ENCODE data around the gene MBD1.
A peak's percentile ranks its signal among the peaks of the same experiment; 100 is the strongest.
"Not testable (repeated sequence)": the region's sequence is repeated elsewhere in the genome, so short reads cannot be mapped to it uniquely, and the experiment has no call there.

Gene MBD1, protein sequence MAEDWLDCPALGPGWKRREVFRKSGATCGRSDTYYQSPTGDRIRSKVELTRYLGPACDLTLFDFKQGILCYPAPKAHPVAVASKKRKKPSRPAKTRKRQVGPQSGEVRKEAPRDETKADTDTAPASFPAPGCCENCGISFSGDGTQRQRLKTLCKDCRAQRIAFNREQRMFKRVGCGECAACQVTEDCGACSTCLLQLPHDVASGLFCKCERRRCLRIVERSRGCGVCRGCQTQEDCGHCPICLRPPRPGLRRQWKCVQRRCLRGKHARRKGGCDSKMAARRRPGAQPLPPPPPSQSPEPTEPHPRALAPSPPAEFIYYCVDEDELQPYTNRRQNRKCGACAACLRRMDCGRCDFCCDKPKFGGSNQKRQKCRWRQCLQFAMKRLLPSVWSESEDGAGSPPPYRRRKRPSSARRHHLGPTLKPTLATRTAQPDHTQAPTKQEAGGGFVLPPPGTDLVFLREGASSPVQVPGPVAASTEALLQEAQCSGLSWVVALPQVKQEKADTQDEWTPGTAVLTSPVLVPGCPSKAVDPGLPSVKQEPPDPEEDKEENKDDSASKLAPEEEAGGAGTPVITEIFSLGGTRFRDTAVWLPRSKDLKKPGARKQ

GRCh38 chr18:50281295-50281971, at the start of gene MBD1:
Gene MBD1, minus strand, starts transcription at chr18:50281523. Its CDS starts 1,531 bp downstream, at chr18:50279992.
- DNase-seq: peak; percentile 100

DNA sequence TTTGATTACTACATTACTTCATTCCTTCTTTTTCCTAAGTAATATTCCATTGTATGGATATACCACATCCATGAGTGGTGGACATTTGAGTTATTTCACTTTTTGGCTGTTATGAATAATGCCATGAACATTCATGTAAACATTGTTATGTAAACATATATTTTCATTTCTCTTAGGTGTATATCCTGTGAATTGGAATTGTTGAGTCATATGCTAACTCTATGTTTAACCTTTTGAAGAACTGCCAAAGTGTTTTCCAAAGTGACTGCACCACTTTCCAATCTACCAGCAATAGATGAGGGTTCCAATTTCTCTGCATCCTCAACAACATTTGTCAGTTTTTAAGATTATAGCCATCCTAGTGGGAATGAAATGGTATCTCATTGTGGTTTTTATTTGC, 48.9 kb upstream of the MBD1 start:
- no peak for DNase-seq

- DNase-seq: no peak
Measured at GRCh38 chr18:50327983-50328382, 46.7 kb upstream of the MBD1 start.

DNA sequence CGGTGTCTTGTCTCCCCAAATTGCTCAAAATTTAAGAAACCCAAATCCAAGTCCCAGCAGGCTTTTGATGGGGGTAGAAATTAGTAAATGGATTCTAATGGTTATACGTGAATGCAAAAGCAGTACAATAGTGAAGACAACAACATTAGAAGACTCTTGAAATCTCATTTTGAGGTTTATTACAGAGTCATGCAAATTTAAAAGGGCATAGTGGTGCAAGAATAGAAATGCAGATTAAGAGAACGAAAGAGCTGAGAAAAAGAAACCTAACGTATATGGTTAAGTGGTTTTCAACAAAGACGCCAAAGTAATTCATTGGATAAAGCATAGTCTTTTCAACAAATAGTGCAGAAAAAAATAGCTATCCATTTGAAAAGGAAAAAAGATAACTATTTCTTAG, 39.4 kb upstream of the MBD1 start:
- no peak for DNase-seq

DNA sequence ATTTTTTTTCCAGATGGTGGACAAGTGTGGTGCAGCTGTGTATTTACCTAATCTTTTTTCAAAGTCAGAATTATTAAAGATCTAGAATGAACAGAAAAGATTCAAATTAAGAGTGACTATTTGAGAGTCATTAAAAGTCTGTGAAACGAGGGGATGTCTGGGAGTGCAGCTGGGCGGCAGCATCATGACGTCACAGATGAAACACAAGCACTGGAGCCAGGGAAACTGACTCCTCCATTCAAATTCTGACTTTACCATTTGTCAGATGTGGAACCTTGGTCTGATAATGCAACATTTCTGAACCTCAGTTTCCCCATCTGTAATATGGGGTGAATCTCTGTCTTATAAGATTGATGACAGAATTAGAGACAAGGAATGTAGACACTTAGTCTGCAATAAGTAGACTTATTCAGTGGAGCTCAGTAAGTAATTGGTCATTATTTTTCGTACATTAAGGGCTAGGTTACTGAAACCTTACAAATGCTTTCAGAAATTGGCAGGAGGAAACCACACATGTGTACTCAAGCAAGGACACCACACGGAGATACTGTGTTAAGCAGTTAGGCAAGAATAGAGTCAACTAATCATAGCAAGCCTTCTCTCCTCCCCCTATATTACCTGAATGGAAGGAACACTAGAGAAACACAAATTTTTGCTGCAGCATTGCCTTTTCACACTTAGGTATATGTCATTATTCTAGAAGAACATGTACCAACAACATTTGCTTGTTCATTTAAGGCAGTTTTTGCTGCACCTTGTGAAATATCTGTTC, 34.0 kb upstream of the MBD1 start:
- DNase-seq: no peak

- no peak for DNase-seq
Measured at GRCh38 chr18:50313873-50314460, 32.6 kb upstream of the MBD1 start.

GRCh38 chr18:50313031-50313607, 31.8 kb upstream of the MBD1 start:
- DNase-seq: no peak

DNA sequence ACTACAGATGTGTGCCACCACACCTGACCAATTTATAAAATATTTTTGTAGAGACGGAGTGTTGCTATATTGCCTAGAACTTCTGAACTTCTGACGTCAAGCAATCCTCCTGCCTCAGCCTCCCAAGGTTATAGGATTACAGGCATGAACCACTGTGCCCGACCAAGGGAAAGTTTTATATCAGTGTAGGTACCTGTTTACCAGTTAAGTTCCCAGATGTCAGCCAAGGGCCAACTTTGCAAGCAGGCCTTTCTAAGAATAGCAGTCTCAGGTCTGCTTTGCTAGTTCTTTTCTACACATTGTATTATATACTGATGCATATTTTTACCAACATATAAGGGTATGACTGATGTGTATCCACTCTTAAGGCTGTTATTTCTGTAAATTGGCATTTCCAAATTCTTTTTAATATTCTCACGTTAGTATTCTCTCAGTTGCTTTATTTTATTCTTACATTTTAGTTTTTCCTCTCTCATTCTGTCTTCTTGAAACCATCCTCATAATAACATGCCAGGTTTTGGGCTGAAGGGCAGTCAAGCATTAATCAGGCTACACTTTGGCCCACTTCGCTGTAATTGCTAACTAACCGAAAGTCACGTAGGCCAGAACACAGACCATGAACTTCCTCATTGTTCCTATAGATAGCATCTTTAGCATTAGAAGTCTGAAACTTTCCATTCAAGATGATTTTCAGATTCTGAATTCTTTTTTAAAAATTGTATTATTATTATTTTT, 31.1 kb upstream of the MBD1 start:
- DNase-seq: no peak

GRCh38 chr18:50311650-50312049, 30.3 kb upstream of the MBD1 start:
- no peak for DNase-seq

DNA sequence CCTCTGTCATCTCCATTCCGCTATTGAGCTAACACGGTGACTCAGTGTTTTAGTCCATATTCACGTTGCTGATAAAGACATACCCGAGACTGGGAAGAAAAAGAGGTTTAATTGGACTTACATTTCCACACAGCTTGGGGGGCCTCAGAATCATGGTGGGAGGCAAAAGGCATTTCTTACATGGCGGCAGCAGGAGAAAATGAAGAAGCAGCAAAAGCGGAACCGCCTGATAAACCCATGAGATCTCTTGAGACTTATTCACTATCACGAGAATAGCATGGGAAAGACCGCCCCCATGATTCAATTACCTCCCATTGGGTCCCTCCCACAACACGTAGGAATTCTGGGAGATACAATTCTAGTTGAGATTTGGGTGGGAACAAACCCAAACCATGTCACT, 28.8 kb upstream of the MBD1 start:
- DNase-seq: no peak

DNA sequence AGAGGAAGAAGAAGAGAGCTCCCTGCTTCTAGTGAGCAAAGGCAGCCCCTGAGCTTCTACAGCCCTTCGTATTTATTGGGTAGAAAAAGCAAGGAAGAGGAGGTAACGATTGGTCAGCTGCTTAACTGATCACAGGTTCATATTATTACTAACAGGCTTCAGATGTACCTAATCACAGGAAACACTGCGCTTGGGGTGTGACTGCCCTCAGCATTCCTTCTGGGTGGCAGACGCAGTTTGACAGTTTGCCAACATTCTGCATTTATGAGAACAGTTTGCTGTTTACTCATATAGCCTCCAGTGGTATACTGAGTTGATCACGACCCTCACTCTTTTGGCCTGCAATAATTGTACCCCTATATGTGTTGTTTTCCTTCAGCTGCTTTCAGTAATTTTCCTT, 27.5 kb upstream of the MBD1 start:
- not testable (repeated sequence) for DNase-seq

DNA sequence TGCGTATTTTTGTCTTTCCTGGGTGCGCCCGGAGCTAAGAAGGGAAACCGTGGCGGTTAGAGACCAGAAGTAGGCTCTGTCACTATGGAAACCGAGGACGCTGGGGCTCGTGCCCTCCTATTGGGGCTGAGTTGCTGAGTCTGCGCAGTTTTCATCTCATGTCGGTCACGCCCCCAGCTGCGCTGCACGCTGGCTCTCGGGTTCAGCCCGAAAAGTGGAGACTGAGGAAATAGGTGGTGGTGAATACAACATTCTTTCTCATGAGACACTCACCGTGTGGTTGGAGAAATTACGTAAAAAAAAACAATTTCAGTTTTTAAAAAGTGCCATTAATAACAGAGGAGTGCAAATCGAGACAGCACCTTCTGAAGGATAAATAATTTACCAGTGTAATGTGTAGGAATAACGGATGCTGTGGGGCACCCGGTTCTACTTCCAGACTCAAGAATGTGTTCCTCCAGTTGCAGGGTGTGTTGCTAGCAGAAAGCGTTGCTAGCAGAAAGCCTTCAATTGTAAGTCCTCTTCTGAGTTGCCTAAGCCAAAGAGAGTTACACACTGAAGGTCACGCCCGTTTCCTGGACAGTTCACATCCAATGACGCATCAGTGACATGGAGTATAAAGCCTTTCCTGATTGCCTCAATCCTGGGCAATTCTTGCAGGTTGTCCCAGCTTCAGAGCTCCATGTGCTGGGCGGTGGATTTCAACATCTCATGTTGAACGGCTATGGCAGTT, 26.6 kb upstream of the MBD1 start:
- peak; percentile 92 for DNase-seq

DNA sequence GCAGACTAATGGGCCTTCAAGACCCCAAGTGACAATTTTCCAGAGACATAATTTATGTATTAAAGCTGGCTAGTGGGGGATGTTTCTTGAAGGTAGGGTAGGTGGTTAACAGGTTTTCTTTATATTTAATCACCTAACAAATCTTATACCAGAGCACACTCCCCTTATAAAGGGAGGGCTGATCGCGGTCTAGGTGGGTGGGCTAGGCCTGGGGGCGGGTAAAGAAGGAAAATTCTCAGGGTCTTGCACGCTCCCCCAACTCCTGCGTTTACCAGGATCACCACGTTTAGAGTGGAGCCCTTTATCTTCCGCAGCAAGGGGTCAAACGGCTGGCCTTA, 26.0 kb upstream of the MBD1 start:
- DNase-seq: no peak

GRCh38 chr18:50306944-50307343, 25.6 kb upstream of the MBD1 start:
- DNase-seq: no peak

DNA sequence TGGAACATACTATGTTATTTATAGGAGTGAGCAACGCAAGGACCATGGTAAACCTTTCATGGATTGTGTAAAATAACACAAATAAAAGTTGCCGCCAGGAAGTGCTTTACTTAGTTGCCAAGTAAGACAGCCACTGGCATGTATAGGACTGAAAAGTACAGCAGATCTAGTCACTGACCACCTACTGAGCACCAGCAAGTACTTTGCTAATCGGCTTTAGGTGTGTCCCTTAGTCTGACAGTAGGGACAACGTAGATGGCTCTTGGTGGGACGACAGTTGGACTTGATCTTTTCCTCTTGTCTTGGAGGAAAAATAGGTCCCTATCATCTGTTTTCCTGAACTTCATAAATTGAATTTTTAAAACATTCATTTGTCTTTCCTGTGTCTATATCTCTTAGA, 19.8 kb upstream of the MBD1 start:
- no peak for DNase-seq

DNA sequence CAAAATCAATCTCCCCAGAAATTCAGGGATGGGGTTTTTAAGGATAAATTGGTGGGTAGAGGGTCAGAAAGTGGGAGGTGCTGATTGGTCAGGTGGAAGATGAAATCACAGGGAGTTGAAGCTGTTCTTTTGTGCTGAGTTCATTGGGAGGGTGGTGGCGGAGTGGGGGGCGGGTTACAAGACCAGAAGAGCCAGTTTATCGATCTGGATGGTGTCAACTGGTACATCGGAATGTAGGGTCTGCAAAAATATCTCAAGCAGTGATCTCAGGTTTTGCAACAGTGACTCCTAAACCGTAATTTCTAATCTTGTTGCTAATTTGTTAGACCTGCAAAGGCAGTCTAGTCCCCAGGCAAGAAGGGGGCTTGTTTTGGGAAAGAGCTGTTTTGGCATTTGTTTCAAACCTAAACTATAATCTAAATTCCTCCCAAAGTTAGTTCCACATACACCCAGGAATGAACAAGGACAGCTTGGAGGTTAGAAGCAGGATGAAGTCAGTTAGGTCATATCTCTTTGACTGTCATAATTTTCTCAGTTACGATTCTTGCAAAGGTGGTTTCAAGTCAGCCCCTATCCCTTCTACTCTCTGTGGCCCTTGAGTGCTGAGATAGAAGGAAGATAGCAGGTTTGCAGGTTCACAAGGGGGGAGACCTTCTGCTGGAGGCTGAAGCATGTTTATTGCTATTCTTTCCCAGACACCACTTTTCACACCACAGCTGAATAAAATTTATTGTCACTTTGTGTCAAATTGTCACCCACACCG, 18.5 kb upstream of the MBD1 start:
- DNase-seq: no peak

DNA sequence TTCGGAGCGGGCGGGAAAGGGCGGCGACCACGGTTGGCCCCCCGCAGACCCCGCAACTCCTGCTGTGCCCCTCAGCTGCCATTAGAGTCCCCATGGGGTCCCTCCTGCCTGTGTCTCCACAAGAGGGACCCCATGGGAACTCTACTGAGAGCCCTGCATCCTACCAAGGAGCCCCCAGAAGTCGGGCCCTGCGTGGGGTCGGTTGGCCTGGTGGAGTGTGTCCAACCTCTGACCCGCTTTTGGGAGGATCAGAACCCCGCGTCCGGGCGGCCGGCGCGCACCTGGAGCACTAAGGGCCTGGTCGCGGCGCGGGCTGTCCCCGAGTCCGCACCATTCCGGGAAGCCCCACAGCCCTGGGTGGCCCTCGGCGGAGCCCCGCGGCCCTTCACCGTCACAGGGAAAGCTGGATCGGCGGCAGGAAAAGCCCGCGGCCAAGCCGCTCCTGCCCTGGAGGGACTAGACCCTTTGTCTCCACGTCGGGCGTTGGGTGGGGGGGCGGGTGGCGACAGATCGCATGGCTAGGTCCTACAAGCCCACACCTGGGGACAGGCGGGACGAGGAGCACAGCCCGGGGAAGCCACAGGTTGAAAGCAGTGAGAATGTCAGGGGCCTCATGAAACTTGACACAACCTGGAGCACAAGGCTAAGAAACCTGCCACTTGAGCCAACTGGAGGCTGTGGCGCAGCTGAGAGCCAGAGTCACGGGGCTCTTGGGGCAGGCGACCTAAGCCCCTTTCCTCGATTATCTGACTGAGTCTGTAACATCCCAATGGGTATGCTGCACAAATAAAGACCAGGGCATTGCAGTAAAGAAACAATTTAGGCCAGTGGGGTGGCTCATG, 17.3 kb upstream of the MBD1 start:
- peak; percentile 30 for DNase-seq

DNA sequence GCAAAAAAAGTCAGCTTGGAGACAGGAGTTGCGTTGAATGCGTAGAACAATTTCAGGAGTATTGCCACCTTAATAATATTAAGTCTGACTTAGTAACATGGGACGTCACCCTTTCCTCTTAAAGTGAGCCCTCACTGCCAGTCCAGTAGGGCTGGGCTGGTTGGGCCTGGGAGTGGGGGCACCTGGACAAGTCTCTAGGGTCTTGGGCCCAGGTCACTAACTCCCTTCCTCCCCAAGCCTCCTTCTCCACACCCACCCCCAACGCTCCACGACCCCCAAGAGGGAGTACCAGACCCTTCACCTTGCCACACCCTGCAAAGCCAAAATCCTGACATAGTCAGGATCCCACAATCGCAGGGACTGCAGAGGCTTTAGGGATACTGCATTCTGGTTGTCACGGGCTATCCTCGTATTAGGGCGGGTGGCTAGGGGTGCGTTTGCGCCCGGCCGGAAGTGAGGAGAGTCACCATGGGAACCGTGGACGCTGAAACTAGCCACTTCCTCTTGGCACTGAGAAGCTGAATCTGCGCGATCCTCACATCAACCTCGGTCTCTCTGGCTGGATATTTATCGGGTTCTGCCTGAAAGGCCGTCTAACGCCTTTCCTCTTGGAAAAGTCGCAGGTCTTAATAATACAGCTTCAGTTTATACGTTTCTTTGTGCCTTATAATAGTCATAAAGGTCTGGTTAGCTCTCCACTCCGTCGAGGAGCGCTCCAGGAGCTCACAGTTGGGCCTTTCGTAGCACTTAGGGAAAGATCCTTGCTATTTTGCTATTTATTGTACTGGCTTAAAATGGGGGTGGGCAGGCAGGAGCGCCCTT, 16.5 kb upstream of the MBD1 start:
- peak; percentile 80 for DNase-seq

DNA sequence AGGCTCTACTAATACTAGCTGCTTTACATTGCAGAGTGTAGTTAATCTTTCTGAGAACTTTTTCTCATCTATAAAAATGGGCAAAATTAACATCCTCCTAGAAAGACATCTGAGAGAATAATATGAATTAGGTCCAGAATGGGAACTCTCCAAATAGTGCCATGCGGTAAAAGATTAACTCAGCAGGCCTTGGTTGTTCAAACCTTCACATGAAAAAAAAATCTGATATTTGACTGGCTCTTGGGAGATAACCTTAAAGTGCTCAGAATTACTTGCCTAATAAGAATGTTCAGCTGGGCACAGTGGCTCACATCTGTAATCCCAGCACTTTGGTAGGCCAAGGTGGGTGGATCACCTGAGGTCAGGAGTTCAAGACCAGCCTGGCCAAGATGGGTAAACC, 11.7 kb upstream of the MBD1 start:
- DNase-seq: no peak
